CD4-positive, alpha-beta T cell (primary cell): ENCODE data around the gene FHOD3. TPM values are rescaled to one million over a fixed set of nuclear protein-coding genes. Genes with fewer than 3 reads are reported as not detected.

ENCODE experiments used
- ATAC-seq: fragments of 200-7000 bp; cut with Tn5 transposase; one replicate; pipeline ENCODE4 v1.10.0; 2022; ENCODE audit warnings: mild to moderate bottlenecking; ENCODE audit not compliant: poor library complexity
- CTCF ChIA-PET: fragments of 350-600 bp; sonication (Branson Sonifier 250); formaldehyde crosslinking; loops from one replicate; lab custom pipeline; 2021; ENCODE audit warnings: antibody characterized with exemption, inconsistent platforms; lab: Charles Lee
- POLR2A ChIA-PET: fragments of 350-600 bp; sonication (Branson Sonifier 250); formaldehyde crosslinking; loops from one replicate; lab custom pipeline; 2021; ENCODE audit warnings: antibody characterized with exemption, inconsistent platforms; lab: Charles Lee
- DNase-seq, 14 experiments: peaks; one replicate each; pipeline ENCODE4 v3.0.0-alpha.2; 2013 to 2020; ENCODE audit warnings: mixed read lengths in 2 of 14
- H3K27ac ChIP-seq, 2 donors: one replicate each; pipeline versions ENCODE4 v1.5.1 to v1.7.0; 2013; ENCODE audit warnings: low read length in 2 of 2, low read depth in 1 of 2, mild to moderate bottlenecking in 1 of 2
- H3K27me3 ChIP-seq, 2 experiments: 1 replicate in 1 of 2; 2 replicates in 1 of 2; pipeline versions ENCODE4 v1.6.1 to v1.7.0; 2013; ENCODE audit warnings: low read length in 2 of 2, control low read depth in 1 of 2, mild to moderate bottlenecking in 1 of 2, moderate library complexity in 1 of 2; ENCODE audit not compliant: insufficient read depth in 2 of 2, control insufficient read depth in 1 of 2
- H3K36me3 ChIP-seq: one replicate; pipeline ENCODE4 v1.6.1; 2013; ENCODE audit warnings: low read length, control low read depth; ENCODE audit not compliant: insufficient read depth
- H3K4me1 ChIP-seq: one replicate; pipeline ENCODE4 v1.6.1; 2013; ENCODE audit warnings: low read length, control low read depth; ENCODE audit not compliant: insufficient read depth
- H3K4me3 ChIP-seq: one replicate; pipeline ENCODE4 v1.5.1; 2013; ENCODE audit warnings: mild to moderate bottlenecking, low read length, moderate library complexity
- H3K9me3 ChIP-seq, 2 experiments: 1 replicate in 1 of 2; 2 replicates in 1 of 2; pipeline versions ENCODE4 v1.6.1 to v1.7.0; 2013; ENCODE audit warnings: low read length in 2 of 2, mild to moderate bottlenecking in 2 of 2, control low read depth in 1 of 2, moderate library complexity in 1 of 2; ENCODE audit not compliant: control insufficient read depth in 1 of 2, insufficient read depth in 1 of 2
- H3K27ac Mint-ChIP-seq: one replicate; pipeline ENCODE4 v1.8.0; 2020; ENCODE audit warnings: mixed read lengths
- H3K27me3 Mint-ChIP-seq: one replicate; pipeline ENCODE4 v1.8.0; 2021; ENCODE audit warnings: mixed read lengths
- H3K36me3 Mint-ChIP-seq: one replicate; pipeline ENCODE4 v1.8.0; 2021; ENCODE audit warnings: low read depth, mixed read lengths
- H3K4me1 Mint-ChIP-seq: one replicate; pipeline ENCODE4 v1.8.0; 2021; ENCODE audit warnings: low read depth, mixed read lengths
- H3K4me3 Mint-ChIP-seq: one replicate; pipeline ENCODE4 v1.8.0; 2020; ENCODE audit warnings: mild to moderate bottlenecking, mixed read lengths
- H3K9me3 Mint-ChIP-seq: one replicate; pipeline ENCODE4 v1.8.0; 2020; ENCODE audit warnings: mixed read lengths
- CTCF ChIP-seq: fragments of 200-600 bp; IDR thresholded peaks from one replicate; pipeline ENCODE4 v1.8.0; 2022; ENCODE audit warnings: antibody characterized with exemption, mild to moderate bottlenecking
- intact Hi-C, 2 experiments: fragments of 100-400 bp; cut with DNase I in 1 of 2; cut with micrococcal nuclease in 1 of 2; formaldehyde crosslinking; loops; one replicate each; pipeline versions ENCODE4 v1.15.1 to v1.9.0; 2023 to 2025; cut with DNase I, micrococcal nuclease
- total RNA-seq, 174 experiments: library from RNA in 2 of 174; stranded (reverse) in 2 of 174; gene quantifications; one replicate each; pipeline ENCODE4 v1.2.3 and lab custom pipeline; 2021 to 2026

The FHOD3 gene
- total RNA-seq, 2 experiments from 2014 or later, result not detected

GRCh38 chr18:36471393-36471792 is 173.9 kb downstream of the FHOD3 start:
- DNase-seq (no peak), ATAC-seq (no peak)
- H3K9me3 Mint-ChIP-seq, result no peaks in the 10 kb centered on the region
- Histone ChIP-seq H3K27me3 (no peaks in the 10 kb centered on the region), H3K36me3 (no peaks in the 10 kb centered on the region), H3K9me3 (peaks cover 0 to 4% of the 10 kb centered on the region in 2 experiments), H3K27ac (no peak overlapping the region), H3K4me1 (no peaks in the 10 kb centered on the region), H3K4me3 (no peak overlapping the region)
- H3K4me3 Mint-ChIP-seq, result no peak overlapping the region
- TF ChIP-seq CTCF, result no peak
- ChIA-PET POLR2A (no interaction called here), CTCF (no interaction called here)
- peaks cover 16% of the 10 kb centered on the region for H3K27me3 Mint-ChIP-seq
- intact Hi-C loops, result no loop called here
- no peaks in the 10 kb centered on the region for H3K4me1 Mint-ChIP-seq
- no peaks in the 10 kb centered on the region for H3K36me3 Mint-ChIP-seq
- no peak overlapping the region for H3K27ac Mint-ChIP-seq

- H3K9me3 Mint-ChIP-seq, result no peaks in the 10 kb centered on the region
- ChIA-PET POLR2A (no interaction called here), CTCF (no interaction called here)
- Histone ChIP-seq H3K27me3 (no peaks in the 10 kb centered on the region), H3K27ac (no peak overlapping the region), H3K4me3 (no peak overlapping the region), H3K36me3 (no peaks in the 10 kb centered on the region), H3K9me3 (no peaks in the 10 kb centered on the region), H3K4me1 (no peaks in the 10 kb centered on the region)
- no peaks in the 10 kb centered on the region for H3K4me1 Mint-ChIP-seq
- no peaks in the 10 kb centered on the region for H3K36me3 Mint-ChIP-seq
- DNase-seq (no peak), ATAC-seq (no peak)
- H3K27ac Mint-ChIP-seq, result no peak overlapping the region
- intact Hi-C loops, result no loop called here
- TF ChIP-seq CTCF, result no peak
- no peak overlapping the region for H3K4me3 Mint-ChIP-seq
- peaks cover 18% of the 10 kb centered on the region for H3K27me3 Mint-ChIP-seq
These were observed 178.9 kb downstream of the FHOD3 start for GRCh38 chr18:36476433-36476832.

- Histone ChIP-seq H3K4me1 (no peaks in the 10 kb centered on the region), H3K27ac (no peak overlapping the region), H3K27me3 (no peaks in the 10 kb centered on the region), H3K9me3 (no peaks in the 10 kb centered on the region), H3K4me3 (no peak overlapping the region), H3K36me3 (no peaks in the 10 kb centered on the region)
- CTCF ChIA-PET, result no interaction called here
- DNase-seq, result no peak
- Mint-ChIP-seq H3K4me1 (no peaks in the 10 kb centered on the region), H3K27me3 (peaks cover 18% of the 10 kb centered on the region), H3K36me3 (no peaks in the 10 kb centered on the region), H3K27ac (no peak overlapping the region), H3K4me3 (no peak overlapping the region), H3K9me3 (no peaks in the 10 kb centered on the region)
- no peak for TF ChIP-seq CTCF
- POLR2A ChIA-PET, result no interaction called here
- ATAC-seq, result no peak
- intact Hi-C loops, result no loop called here
These were observed 180.3 kb downstream of the FHOD3 start for GRCh38 chr18:36477776-36478175.
